IPS DF 6.9 (cell line): Measurements from ENCODE around the gene PDCD6IP.

Experiments
- DNase-seq: peaks from one replicate; pipeline ENCODE4 v3.0.0-alpha.2; 2013; ENCODE audit warnings: low read depth, low spot score
- H3K27ac ChIP-seq: one replicate; pipeline ENCODE4 v1.5.1; 2013; ENCODE audit warnings: low read length, control low read depth
- H3K27me3 ChIP-seq: 2 replicates; pipeline ENCODE4 v1.6.1; 2013; ENCODE audit warnings: mild to moderate bottlenecking, low read length; ENCODE audit not compliant: control insufficient read depth, insufficient read depth
- H3K36me3 ChIP-seq: 2 replicates; pipeline ENCODE4 v1.6.1; 2013; ENCODE audit warnings: low read length; ENCODE audit not compliant: control insufficient read depth, insufficient read depth
- H3K4me1 ChIP-seq: 2 replicates; pipeline ENCODE4 v1.6.1; 2013; ENCODE audit warnings: low read length; ENCODE audit not compliant: control insufficient read depth, insufficient read depth
- H3K4me3 ChIP-seq: 2 replicates; pipeline ENCODE4 v1.5.1; 2013; ENCODE audit warnings: mild to moderate bottlenecking, low read length
- H3K9me3 ChIP-seq: 2 replicates; pipeline ENCODE4 v1.6.1; 2013; ENCODE audit warnings: low read length, inconsistent platforms; ENCODE audit not compliant: control insufficient read depth, insufficient read depth
- WGBS: extraction: QIAGEN DNeasy Blood & Tissue Kit; methylation state at CpG from one replicate; pipeline ENCODE4 v1.1.7; 2013; ENCODE audit warnings: mixed read lengths, missing lambda C conversion rate; ENCODE audit not compliant: insufficient read length, insufficient coverage; 5-methylcytosine and 5-hydroxymethylcytosine counted together

PDCD6IP gene

DNA sequence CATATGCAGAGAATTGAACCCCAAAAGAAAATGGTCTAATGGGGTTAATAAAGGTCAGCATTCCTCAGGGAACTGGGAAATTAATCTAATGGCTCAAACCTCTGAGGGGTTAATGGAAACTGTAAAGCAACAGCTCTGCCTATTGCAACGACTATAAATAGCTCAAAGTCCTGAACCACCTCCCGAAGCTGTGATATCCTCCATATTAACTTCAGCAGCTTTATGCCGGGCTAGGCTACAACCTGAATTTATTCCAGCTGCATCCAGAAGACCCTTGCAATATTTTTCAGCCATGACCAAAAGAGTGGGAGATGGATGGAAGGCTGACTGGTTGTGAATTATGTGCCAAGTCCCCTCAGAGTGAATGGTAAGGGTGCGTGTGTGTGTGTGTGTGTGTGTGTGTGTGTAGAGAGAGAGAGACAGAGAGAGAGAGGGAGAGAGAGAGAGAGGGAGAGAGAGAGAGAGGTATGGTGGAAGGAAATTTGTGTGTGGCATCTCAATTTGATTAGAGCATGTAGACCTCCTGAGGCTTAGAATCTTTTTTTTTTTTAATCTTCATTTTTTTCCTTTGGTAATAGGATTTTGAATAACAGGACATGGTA is 109.9 kb downstream of the PDCD6IP start:
- H3K36me3 ChIP-seq, result no peaks in the 10 kb centered on the region
- WGBS, result no CpG with 5 or more reads among the region's 4 CpGs
- no peaks in the 10 kb centered on the region for H3K9me3 ChIP-seq
- DNase-seq, result no peak
- no peak overlapping the region for H3K4me3 ChIP-seq
- no peak overlapping the region for H3K27ac ChIP-seq
- no peaks in the 10 kb centered on the region for H3K4me1 ChIP-seq
- H3K27me3 ChIP-seq, result no peaks in the 10 kb centered on the region; the same call in 1 of the 2 replicates

DNA sequence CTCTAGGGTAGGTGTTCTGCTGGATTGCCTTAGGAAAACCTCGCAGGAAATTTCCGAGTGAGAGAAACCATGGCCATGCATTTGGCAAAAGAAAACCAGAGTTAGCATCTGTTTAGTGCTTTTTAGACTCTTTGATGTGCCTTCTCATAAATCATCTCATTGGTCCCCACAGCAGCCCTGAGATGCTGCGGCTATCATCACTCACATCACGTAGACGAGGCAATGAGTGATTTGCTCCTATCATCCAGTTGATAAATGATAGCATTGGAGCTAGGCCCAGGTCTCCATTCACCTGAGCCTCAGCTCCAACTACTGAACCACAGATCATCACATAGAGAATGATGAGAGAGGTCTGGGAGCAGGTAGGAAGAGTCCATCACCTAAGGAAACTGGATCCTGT is 111.1 kb downstream of the PDCD6IP start:
- Histone ChIP-seq H3K9me3 (no peaks in the 10 kb centered on the region), H3K4me1 (no peaks in the 10 kb centered on the region), H3K27me3 (no peaks in the 10 kb centered on the region; the same call in 1 of the 2 replicates), H3K4me3 (no peak overlapping the region), H3K36me3 (no peaks in the 10 kb centered on the region), H3K27ac (no peak overlapping the region)
- DNase-seq, result no peak
- no CpG with 5 or more reads among the region's 5 CpGs for WGBS

DNA sequence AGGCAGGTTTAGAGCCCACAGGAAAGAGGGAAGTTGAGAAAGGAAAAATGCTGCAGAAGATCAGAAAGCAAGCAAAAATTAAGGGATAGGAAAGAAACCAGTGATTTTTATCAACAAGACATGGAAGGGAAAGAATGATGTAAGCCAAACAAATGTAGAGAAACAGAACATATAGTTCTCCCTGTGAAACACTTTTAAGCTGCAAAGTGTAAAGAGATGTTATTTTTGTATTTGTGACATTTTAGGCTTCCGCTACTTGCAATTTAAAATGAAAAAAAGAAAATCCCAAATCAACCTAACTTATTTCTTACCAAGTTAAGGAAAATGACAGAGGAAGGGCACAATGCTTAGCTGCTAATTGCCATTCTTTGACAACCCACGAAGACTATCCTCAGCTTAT is 111.6 kb downstream of the PDCD6IP start:
- no peaks in the 10 kb centered on the region; the same call in 1 of the 2 replicates for H3K27me3 ChIP-seq
- no CpG with 5 or more reads among the region's 2 CpGs for WGBS
- no peaks in the 10 kb centered on the region for H3K4me1 ChIP-seq
- H3K4me3 ChIP-seq, result no peak overlapping the region
- DNase-seq, result no peak
- no peaks in the 10 kb centered on the region for H3K36me3 ChIP-seq
- H3K9me3 ChIP-seq, result no peaks in the 10 kb centered on the region
- no peak overlapping the region for H3K27ac ChIP-seq

DNA sequence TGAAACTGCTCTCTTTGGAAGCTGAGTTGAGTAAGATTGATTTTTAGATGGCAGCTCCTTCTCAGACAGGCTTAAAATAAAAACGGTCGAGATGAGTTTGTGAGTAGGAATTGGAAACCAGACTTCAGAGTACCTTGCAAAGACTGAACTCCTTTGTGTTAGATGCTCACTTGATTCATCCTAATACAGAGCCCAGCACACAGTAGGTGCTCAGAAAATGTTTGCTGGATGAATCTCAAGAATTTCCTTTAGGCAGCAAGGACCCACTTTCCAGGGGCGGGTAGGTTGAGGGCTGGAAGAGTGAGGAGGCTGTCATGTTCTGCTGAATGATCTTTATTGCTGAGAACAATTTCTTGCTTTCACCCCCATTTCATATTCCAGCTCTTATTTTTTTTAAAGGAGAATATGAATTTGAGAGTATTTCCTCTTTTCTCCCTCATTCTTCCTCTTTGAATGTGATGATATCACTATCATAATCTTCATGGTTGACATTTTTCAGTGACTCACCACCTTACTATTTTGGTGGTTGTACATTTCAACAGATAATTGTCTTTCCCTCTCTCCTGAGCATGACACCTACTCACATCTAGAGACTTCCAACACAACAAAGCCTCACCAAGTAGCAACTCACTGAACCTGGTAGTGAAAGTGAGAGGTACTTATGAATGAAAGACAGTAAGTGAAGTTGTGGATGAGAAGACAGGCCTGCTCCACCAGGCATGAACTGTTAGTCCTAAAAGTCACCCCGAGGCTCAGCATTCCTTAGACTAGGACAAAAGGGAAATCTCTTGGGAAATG is 113.3 kb downstream of the PDCD6IP start:
- no peaks in the 10 kb centered on the region; the same call in 1 of the 2 replicates for H3K27me3 ChIP-seq
- no peak overlapping the region for H3K27ac ChIP-seq
- DNase-seq, result no peak
- H3K36me3 ChIP-seq, result no peaks in the 10 kb centered on the region
- H3K4me1 ChIP-seq, result no peaks in the 10 kb centered on the region
- no peak overlapping the region for H3K4me3 ChIP-seq
- no peaks in the 10 kb centered on the region for H3K9me3 ChIP-seq
- WGBS, result no CpG with 5 or more reads among the region's 4 CpGs

DNA sequence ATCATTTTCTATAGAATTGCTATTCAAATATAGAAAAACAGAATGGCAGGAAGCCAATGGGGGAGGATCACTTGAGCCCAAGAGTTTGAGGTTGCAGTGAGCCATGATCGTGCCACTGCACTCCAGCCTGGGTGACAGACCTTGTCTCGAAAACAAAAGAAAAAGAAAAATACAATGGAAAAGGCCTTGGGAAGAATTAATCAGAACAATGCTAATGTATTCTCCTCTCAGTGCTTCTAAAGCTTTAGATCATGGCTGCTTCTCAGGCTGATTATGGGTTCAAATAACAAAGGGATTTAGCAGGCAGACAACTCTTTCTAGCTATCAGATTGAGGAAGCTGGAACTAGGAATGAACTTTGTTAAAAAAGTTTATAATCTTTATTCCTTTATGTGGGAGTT is 115.8 kb downstream of the PDCD6IP start:
- no peak overlapping the region for H3K27ac ChIP-seq
- H3K4me1 ChIP-seq, result no peaks in the 10 kb centered on the region
- H3K9me3 ChIP-seq, result no peaks in the 10 kb centered on the region
- DNase-seq, result no peak
- no CpG with 5 or more reads among the region's 2 CpGs for WGBS
- H3K27me3 ChIP-seq, result no peaks in the 10 kb centered on the region; the same call in 1 of the 2 replicates
- H3K36me3 ChIP-seq, result no peaks in the 10 kb centered on the region
- H3K4me3 ChIP-seq, result no peak overlapping the region

DNA sequence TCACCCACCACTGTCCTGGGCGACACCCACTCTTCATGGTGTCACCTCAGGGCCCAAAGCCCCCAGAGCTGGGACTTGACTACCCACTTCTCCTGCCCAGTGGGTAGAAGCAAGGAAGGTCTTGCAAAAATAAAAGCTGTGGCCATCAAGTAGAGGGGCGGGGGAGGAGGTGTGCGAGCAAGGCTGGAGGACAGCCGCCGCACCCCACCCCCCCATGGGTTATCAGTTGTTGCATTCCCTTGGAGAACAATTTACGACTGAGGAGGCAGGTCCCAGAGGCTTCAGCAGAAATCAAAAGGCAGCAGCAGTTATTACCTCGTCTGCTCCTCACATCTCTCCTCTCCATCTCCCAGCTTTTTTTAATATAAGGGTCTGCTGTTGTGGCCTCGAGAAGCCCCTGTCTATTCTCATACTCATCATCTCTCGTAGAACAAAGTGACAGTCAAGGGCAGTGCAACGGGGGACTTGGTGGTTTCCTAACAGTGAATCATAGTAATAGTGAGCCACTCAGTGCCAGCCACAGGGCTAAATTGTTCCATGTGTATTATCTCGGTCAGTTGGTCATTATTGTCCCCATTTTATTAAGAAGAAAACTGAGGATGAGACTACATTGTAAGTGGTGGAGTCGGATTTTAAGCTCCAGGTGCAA is 116.4 kb downstream of the PDCD6IP start:
- no peak for DNase-seq
- H3K36me3 ChIP-seq, result no peaks in the 10 kb centered on the region
- H3K4me3 ChIP-seq, result no peak overlapping the region
- no peaks in the 10 kb centered on the region for H3K9me3 ChIP-seq
- H3K27ac ChIP-seq, result no peak overlapping the region
- no CpG with 5 or more reads among the region's 12 CpGs for WGBS
- H3K4me1 ChIP-seq, result no peaks in the 10 kb centered on the region
- no peaks in the 10 kb centered on the region for H3K27me3 ChIP-seq

DNA sequence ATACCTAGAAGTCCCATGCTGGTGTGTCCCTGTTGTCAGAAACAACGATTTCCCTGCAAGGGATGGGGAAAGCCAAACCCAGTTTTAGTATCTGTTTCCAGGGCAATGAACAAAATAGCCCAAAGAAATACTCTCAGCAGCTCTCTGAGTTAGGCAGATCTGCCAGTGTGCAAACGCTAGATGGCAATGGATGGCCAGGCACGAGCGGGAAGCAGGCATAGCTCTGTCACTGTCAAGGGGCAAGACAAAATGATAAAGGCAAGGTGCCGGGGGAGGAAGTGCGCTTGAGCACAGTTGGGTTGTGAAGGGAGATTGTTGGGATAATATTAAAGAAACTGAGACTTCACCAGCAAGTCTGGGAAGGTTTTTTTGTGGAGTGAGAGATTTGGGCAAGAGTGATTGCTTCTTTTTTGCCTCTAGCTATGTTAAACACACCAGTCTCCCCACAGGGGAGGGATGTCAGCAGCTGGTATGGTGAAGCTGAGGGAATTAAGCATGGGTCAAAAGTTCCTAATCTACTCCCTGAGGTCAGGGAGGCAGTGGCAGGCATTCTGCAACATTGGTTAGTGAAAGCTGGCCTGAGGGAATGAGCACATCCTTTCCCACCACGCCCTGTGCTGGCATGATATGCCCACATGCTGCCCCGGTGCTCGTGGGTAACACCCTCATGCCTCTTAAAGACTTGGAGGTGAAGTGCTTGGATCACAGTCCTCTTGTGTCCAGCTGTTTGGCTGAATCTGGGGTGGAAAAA is 117.5 kb downstream of the PDCD6IP start:
- Histone ChIP-seq H3K9me3 (no peaks in the 10 kb centered on the region), H3K4me3 (no peak overlapping the region), H3K27ac (no peak overlapping the region), H3K27me3 (no peaks in the 10 kb centered on the region), H3K4me1 (no peaks in the 10 kb centered on the region), H3K36me3 (no peaks in the 10 kb centered on the region)
- no CpG with 5 or more reads among the region's 9 CpGs for WGBS
- DNase-seq, result no peak

DNA sequence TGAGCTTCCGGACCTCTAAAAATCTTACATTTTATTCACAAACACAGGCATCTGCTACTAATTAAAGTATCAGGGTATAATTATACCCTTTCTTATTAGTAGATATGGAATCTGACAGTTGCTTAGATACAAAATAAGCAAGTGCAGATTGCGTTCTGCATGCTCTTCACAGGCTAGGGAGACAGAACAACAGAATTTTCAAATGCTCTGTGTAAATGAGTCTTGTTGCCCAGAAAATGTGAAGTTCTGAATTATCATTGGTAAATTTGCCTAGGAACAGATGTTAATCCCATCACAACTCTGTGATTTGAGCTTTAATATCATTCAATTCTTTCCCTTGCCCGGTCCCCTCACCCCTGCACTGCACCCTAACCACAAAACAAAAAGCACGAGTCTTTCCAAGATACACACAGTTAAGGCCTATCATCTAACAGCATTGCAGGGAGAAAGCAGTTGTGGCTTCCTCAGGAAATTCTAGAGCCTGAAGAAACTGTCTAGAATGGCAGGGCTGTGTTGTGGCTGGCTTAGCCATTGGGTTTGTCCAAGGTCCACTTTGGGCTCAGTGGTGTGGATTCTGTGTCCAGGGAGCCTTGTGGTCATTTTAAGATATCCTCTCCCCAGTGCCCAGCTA is 119.8 kb downstream of the PDCD6IP start:
- H3K27me3 ChIP-seq, result no peaks in the 10 kb centered on the region
- DNase-seq, result no peak
- no peaks in the 10 kb centered on the region for H3K36me3 ChIP-seq
- no peaks in the 10 kb centered on the region for H3K9me3 ChIP-seq
- no CpG with 5 or more reads among the region's 4 CpGs for WGBS
- no peak overlapping the region for H3K4me3 ChIP-seq
- H3K4me1 ChIP-seq, result no peaks in the 10 kb centered on the region
- H3K27ac ChIP-seq, result no peak overlapping the region
